Activated CD4-positive, CD25-positive, alpha-beta regulatory T cell treated with anti-CD3 and anti-CD28 coated beads, Interleukin-2, amount 50 U/mL, for 72 hours (primary cell): ENCODE results near the gene DRC1.
A peak's percentile ranks its signal among the peaks of the same experiment; 100 is the strongest.

Experiments
- DNase-seq: peaks from one replicate; pipeline ENCODE4 v3.0.0; 2021

Gene DRC1

GRCh38 chr2:26494891-26495290 lies 93.2 kb downstream of the DRC1 start:
- no peak for DNase-seq

GRCh38 chr2:26495705-26496297 lies 94.1 kb downstream of the DRC1 start:
- no peak for DNase-seq

- no peak for DNase-seq
These were observed 98.7 kb downstream of the DRC1 start for GRCh38 chr2:26500406-26500805.

- DNase-seq, result peak; percentile 78
These were observed 101.6 kb downstream of the DRC1 start for GRCh38 chr2:26503231-26503880.

- no peak for DNase-seq
These were observed 102.3 kb downstream of the DRC1 start for GRCh38 chr2:26504002-26504401.

GRCh38 chr2:26506279-26506678 lies 104.6 kb downstream of the DRC1 start:
- no peak for DNase-seq
